Measurements from ENCODE around the gene MED22.
"Not testable (repeated sequence)": the region's sequence is repeated elsewhere in the genome, so short reads cannot be mapped to it uniquely, and the experiment has no call there.

MED22 gene

GRCh38 chr9:133347985-133348717 lies at the start of gene MED22, which contains the start of gene RPL7A:
Gene MED22 (minus strand): TSS chr9:133348131. CDS start chr9:133346662, 1,469 bp downstream.
Gene RPL7A (plus strand): TSS chr9:133348218. CDS start chr9:133348244, 26 bp downstream.
- DNase-seq (ENCODE audit: low read depth in 3 of 3, low spot score in 1 of 3), result peak; percentile 80 to 82 (median 82)

GRCh38 chr9:133397370-133397769 lies 49.4 kb upstream of the MED22 start:
- DNase-seq (ENCODE audit: low read depth in 3 of 3, low spot score in 1 of 3), result no peak

- no peak for DNase-seq (ENCODE audit: low read depth in 3 of 3, low spot score in 1 of 3)
Observed at GRCh38 chr9:133396952-133397351, 49.0 kb upstream of the MED22 start.

GRCh38 chr9:133394687-133395271 lies 46.8 kb upstream of the MED22 start:
- DNase-seq (ENCODE audit: low read depth in 3 of 3, low spot score in 1 of 3), result no peak

GRCh38 chr9:133393399-133393798 lies 45.5 kb upstream of the MED22 start:
- no peak for DNase-seq (ENCODE audit: low read depth in 3 of 3, low spot score in 1 of 3)

- not testable (repeated sequence) for DNase-seq (ENCODE audit: low read depth in 3 of 3, low spot score in 1 of 3)
Observed at GRCh38 chr9:133392308-133392707, 44.4 kb upstream of the MED22 start.

- DNase-seq (ENCODE audit: low read depth in 3 of 3, low spot score in 1 of 3), result not testable (repeated sequence)
Observed at GRCh38 chr9:133391449-133391848, 43.5 kb upstream of the MED22 start.

GRCh38 chr9:133390713-133391112 lies 42.8 kb upstream of the MED22 start:
- no peak for DNase-seq (ENCODE audit: low read depth in 3 of 3, low spot score in 1 of 3)

- no peak for DNase-seq (ENCODE audit: low read depth in 3 of 3, low spot score in 1 of 3)
Observed at GRCh38 chr9:133389562-133389961, 41.6 kb upstream of the MED22 start.

- DNase-seq (ENCODE audit: low read depth in 3 of 3, low spot score in 1 of 3), result no peak
Observed at GRCh38 chr9:133389025-133389557, 41.2 kb upstream of the MED22 start.

- DNase-seq (ENCODE audit: low read depth in 3 of 3, low spot score in 1 of 3), result no peak
Observed at GRCh38 chr9:133387680-133388079, 39.7 kb upstream of the MED22 start.

- no peak for DNase-seq (ENCODE audit: low read depth in 3 of 3, low spot score in 1 of 3)
Observed at GRCh38 chr9:133386338-133386737, 38.4 kb upstream of the MED22 start.

- no peak for DNase-seq (ENCODE audit: low read depth in 3 of 3, low spot score in 1 of 3)
Observed at GRCh38 chr9:133385452-133385851, 37.5 kb upstream of the MED22 start.

GRCh38 chr9:133384736-133385321 lies 36.9 kb upstream of the MED22 start:
- DNase-seq (ENCODE audit: low read depth in 3 of 3, low spot score in 1 of 3), result no peak

- DNase-seq (ENCODE audit: low read depth in 3 of 3, low spot score in 1 of 3), result no peak
Observed at GRCh38 chr9:133383438-133383837, 35.5 kb upstream of the MED22 start.

GRCh38 chr9:133382507-133383141 lies 34.7 kb upstream of the MED22 start:
- no peak for DNase-seq (ENCODE audit: low read depth in 3 of 3, low spot score in 1 of 3)

- DNase-seq (ENCODE audit: low read depth in 3 of 3, low spot score in 1 of 3), result no peak
Observed at GRCh38 chr9:133380734-133381133, 32.8 kb upstream of the MED22 start.

- DNase-seq (ENCODE audit: low read depth in 3 of 3, low spot score in 1 of 3), result no peak
Observed at GRCh38 chr9:133379153-133380086, 31.5 kb upstream of the MED22 start.

- DNase-seq (ENCODE audit: low read depth in 3 of 3, low spot score in 1 of 3), result no peak
Observed at GRCh38 chr9:133378408-133378962, 30.6 kb upstream of the MED22 start.

- no peak for DNase-seq (ENCODE audit: low read depth in 3 of 3, low spot score in 1 of 3)
Observed at GRCh38 chr9:133377721-133378216, 29.8 kb upstream of the MED22 start.

All from stimulated activated CD4-positive, alpha-beta T cell treated with anti-CD3 and anti-CD28 coated beads, TNF-alpha, amount 100 ng/mL, for 1 hour (primary cell).